A549 (cell line): ENCODE data around the gene SLC51A. TPM values are rescaled to one million over a fixed set of nuclear protein-coding genes. Genes with fewer than 3 reads are reported as not detected.

Experiments
- ATAC-seq, 2 experiments: fragments of 200-7000 bp in 1 of 2; fragments of >200 bp in 1 of 2; cut with Nextera tagmentation in 1 of 2; cut with Tn5 transposase in 1 of 2; 3 replicates each; pipeline versions ENCODE4 v1.8.0 to v1.9.1; 2018 to 2020; ENCODE audit warnings: mild to moderate bottlenecking in 1 of 2, moderate library complexity in 1 of 2
- CTCF ChIA-PET: fragments of 300-600 bp; sonication (Branson Sonifier 250); formaldehyde crosslinking; extraction: SDS; loops from one replicate; lab custom pipeline; 2021; ENCODE audit warnings: antibody characterized with exemption, inconsistent platforms; lab: Yijun Ruan, JAX
- POLR2A ChIA-PET: fragments of 350-600 bp; formaldehyde crosslinking; extraction: SDS; loops from one replicate; lab custom pipeline; 2021; ENCODE audit warnings: antibody characterized with exemption, inconsistent platforms; lab: Yijun Ruan, JAX
- DNase-seq, 2 experiments: peaks; one replicate each; pipeline versions ENCODE4 v3.0.0 to v3.0.0-alpha.2; 2011 to 2016; ENCODE audit warnings: low read depth in 1 of 2, low spot score in 1 of 2
- FAIRE-seq: peaks from 2 replicates; lab custom pipeline; 2011; peaks lifted over from hg19 to GRCh38; lab: Jason Lieb, UNC
- H3K27ac ChIP-seq, 2 experiments: fragments of >200 bp; sonication (Bioruptor Twin); formaldehyde crosslinking; 3 replicates each; pipeline ENCODE4 v1.5.1; 2016 to 2017
- H3K4me1 ChIP-seq: fragments of >200 bp; sonication (Bioruptor Twin); formaldehyde crosslinking; 3 replicates; pipeline ENCODE4 v1.6.1; 2016
- H3K4me2 ChIP-seq: fragments of >200 bp; sonication (Bioruptor Twin); formaldehyde crosslinking; 3 replicates; pipeline ENCODE4 v1.6.1; 2016
- H3K4me3 ChIP-seq: fragments of >200 bp; sonication (Bioruptor Twin); formaldehyde crosslinking; 3 replicates; pipeline ENCODE4 v1.5.1; 2016
- H3K9me3 ChIP-seq: fragments of >200 bp; sonication (Bioruptor Twin); formaldehyde crosslinking; 3 replicates; pipeline ENCODE4 v1.6.1; 2016
- BHLHE40 ChIP-seq: IDR thresholded peaks from 2 replicates; pipeline ENCODE4 v1.6.1; 2012; ENCODE audit warnings: low read depth, low read length, inconsistent platforms
- CHD2 ChIP-seq: fragments of 150-350 bp; IDR thresholded peaks from 2 replicates; pipeline ENCODE4 v1.6.1; 2014; ENCODE audit warnings: low read length; ENCODE audit not compliant: partially characterized antibody
- EP300 ChIP-seq, 2 experiments: fragments of >200 bp; sonication (Bioruptor Twin); formaldehyde crosslinking; IDR thresholded peaks; 2 replicates in 1 of 2; 3 replicates in 1 of 2; pipeline ENCODE4 v1.6.1; 2016 to 2017
- ESRRA ChIP-seq: fragments of 150-350 bp; IDR thresholded peaks from 2 replicates; pipeline ENCODE4 v1.6.1; 2014; ENCODE audit warnings: mild to moderate bottlenecking, low read length, borderline replicate concordance
- GATA3 ChIP-seq: IDR thresholded peaks from 2 replicates; pipeline ENCODE4 v1.6.1; 2012; ENCODE audit warnings: borderline replicate concordance
- HEYL ChIP-seq: fragments of 250-450 bp; sonication (Bioruptor Pico); IDR thresholded peaks from 2 replicates; pipeline ENCODE4 v1.8.0; 2021; ENCODE audit warnings: mild to moderate bottlenecking, moderate library complexity
- MYC ChIP-seq: IDR thresholded peaks from 2 replicates; pipeline ENCODE4 v1.6.1; 2012; ENCODE audit warnings: mild to moderate bottlenecking, inconsistent platforms, low read length, improper control_type of control experiment, borderline replicate concordance
- NFE2L2 ChIP-seq: fragments of 150-350 bp; conservative IDR thresholded peaks from 2 replicates; pipeline ENCODE4 v1.6.1; 2014; ENCODE audit warnings: low read length
- PBX3 ChIP-seq: IDR thresholded peaks from 2 replicates; pipeline ENCODE4 v1.6.1; 2012
- POLR2AphosphoS2 ChIP-seq: conservative IDR thresholded peaks from 2 replicates; pipeline ENCODE4 v1.6.1; 2012; ENCODE audit warnings: low read length, improper control_type of control experiment, inconsistent platforms
- RARB ChIP-seq: fragments of 250-450 bp; sonication (Bioruptor Pico); IDR thresholded peaks from 2 replicates; pipeline ENCODE4 v1.8.0; 2021; ENCODE audit warnings: mild to moderate bottlenecking, moderate library complexity
- RFX5 ChIP-seq: fragments of 450-650 bp; IDR thresholded peaks from 2 replicates; pipeline ENCODE4 v1.7.1; 2014; ENCODE audit warnings: antibody characterized with exemption, mild to moderate bottlenecking, moderate library complexity
- SREBF2 ChIP-seq: fragments of 450-650 bp; IDR thresholded peaks from 2 replicates; pipeline ENCODE4 v1.6.1; 2014; ENCODE audit warnings: mild to moderate bottlenecking, moderate library complexity
- TFCP2L1 ChIP-seq: fragments of 250-450 bp; sonication (Bioruptor Pico); IDR thresholded peaks from 2 replicates; pipeline ENCODE4 v1.5.0; 2021; ENCODE audit warnings: mild to moderate bottlenecking
- WGBS: methylation state at CpG from one replicate; pipeline ENCODE4 v1.1.6; 2017; ENCODE audit errors: missing lambda C conversion rate; 5-methylcytosine and 5-hydroxymethylcytosine counted together
- polyA plus RNA-seq, 4 experiments: library from polyadenylated mRNA; depleted of rRNA in 3 of 4; stranded (reverse); fragments of >200 nt; fragmentation: RNase III in 1 of 4; extraction: RNeasy Plus Mini Kit Qiagen cat#74134 plus additional on column Dnase treatment in 1 of 4; gene quantifications; 2 replicates in 3 of 4; 3 replicates in 1 of 4; pipeline ENCODE4 v1.2.3, GENCODE V29; 2011 to 2017
- TF ChIP-seq, protein P1 (sequence below): fragments of 150-350 bp; IDR thresholded peaks from 2 replicates; pipeline ENCODE4 v1.6.1; 2014; ENCODE audit warnings: low read depth, mild to moderate bottlenecking, low read length

Gene SLC51A
- polyA plus RNA-seq, 2 of the 4 experiments (the other 2 are of a cell fraction), result not detected

- no peak for DNase-seq
- Histone ChIP-seq H3K4me1 (no peaks in the 10 kb centered on the region), H3K27ac (no peak overlapping the region), H3K9me3 (no peaks in the 10 kb centered on the region), H3K4me2 (no peak overlapping the region), H3K4me3 (no peak overlapping the region)
- no peak for ATAC-seq
- ChIA-PET CTCF (interaction anchor here (4.1 kb wide), 1 partner anchor 11 kb away, joined by 21 read pairs; no protein-coding TSS in a partner anchor), POLR2A (no interaction called here)
- no peak for TF ChIP-seq MYC
- WGBS, result 98% methylated on average over 10 of the region's 15 CpGs
- no peak for FAIRE-seq
Measured at GRCh38 chr3:196184881-196185280, 31.5 kb upstream of the SLC51A start.

DNA sequence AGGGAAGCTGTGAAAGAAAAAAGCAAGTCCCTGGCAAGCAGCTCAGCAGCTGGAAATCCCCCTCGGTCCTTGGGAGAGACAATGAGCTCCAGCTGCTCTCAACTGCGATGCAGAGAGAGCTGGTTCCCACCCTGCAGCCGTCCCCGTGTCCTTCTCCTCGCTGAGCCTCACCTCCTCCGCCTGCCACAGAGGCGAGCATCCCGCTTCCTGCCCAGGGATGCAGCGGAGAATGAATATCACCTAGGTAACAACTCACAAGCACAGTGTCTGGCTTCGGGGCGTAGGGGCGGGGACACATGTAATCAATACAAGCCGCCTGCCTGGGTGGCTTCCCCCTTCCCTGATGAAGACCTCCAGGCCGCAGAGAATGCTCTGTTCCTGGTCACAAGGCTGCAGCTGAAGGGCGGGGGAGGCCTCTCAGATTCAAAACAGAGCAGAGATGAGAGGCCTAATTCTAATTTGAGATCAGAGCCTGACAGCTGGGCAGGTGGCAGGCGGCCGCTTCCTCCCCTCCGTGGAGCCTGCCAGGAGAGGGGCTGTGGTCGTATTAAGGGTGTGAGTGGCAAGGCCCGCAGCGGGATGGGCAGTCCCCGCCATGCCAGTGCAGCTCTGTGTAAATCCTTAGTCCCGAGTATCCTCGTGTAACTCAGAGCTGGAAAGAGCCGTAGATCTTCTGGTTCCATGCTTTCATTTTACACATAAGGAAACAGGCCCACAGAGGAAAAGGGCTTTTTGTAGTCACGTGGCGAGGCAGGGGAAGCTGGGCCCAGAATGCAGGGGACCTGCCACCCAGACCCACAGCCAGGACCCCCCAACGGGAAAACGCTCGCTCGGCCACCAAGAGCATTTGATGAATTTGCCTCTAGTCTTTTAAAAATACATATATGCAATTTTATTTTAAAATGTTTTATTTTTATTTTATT is 29.4 kb upstream of the SLC51A start:
- no peak for DNase-seq
- FAIRE-seq, result no peak
- H3K9me3 ChIP-seq, result no peaks in the 10 kb centered on the region
- TF ChIP-seq RFX5, result no peak
- TF ChIP-seq EP300 (IDR thresholded peaks at IDR 0.05), result no peak
- TF ChIP-seq RARB (CRISPR knock-in tag), result no peak
- 80% methylated on average over 28 of the region's 31 CpGs for WGBS
- no peak for ATAC-seq
- ChIA-PET POLR2A (no interaction called here), CTCF (interaction anchor here (0.7 to 4.1 kb wide), 3 partner anchors 9 to 113 kb away, joined by 4 to 21 read pairs (median 4); no protein-coding TSS in a partner anchor)
- H3K27ac ChIP-seq, result no peak overlapping the region
- no peak overlapping the region for H3K4me3 ChIP-seq
- no peaks in the 10 kb centered on the region for H3K4me1 ChIP-seq
- no peak overlapping the region for H3K4me2 ChIP-seq

GRCh38 chr3:196189566-196190347 is 26.6 kb upstream of the SLC51A start:
- TF ChIP-seq PBX3, result no peak
- no peak for TF ChIP-seq POLR2AphosphoS2
- no peak for TF ChIP-seq SREBF2
- TF ChIP-seq CHD2, result no peak
- TF ChIP-seq, all 56 proteins: peak for 0
- no peak overlapping the region for H3K4me2 ChIP-seq
- CTCF ChIA-PET, result interaction anchor here (0.6 kb wide), 1 partner anchor 116 kb away, joined by 3 read pairs; no protein-coding TSS in a partner anchor
- ATAC-seq, result no peak
- POLR2A ChIA-PET, result no interaction called here
- no peak for FAIRE-seq
- no peak for DNase-seq
- H3K4me3 ChIP-seq, result no peak overlapping the region
- H3K9me3 ChIP-seq, result no peaks in the 10 kb centered on the region
- no peak overlapping the region for H3K27ac ChIP-seq
- no peaks in the 10 kb centered on the region for H3K4me1 ChIP-seq
- WGBS, result 91% methylated on average over 15 of the region's 16 CpGs

GRCh38 chr3:196192036-196192523 is 24.3 kb upstream of the SLC51A start:
- TF ChIP-seq ESRRA, result no peak
- TF ChIP-seq, protein P1, sequence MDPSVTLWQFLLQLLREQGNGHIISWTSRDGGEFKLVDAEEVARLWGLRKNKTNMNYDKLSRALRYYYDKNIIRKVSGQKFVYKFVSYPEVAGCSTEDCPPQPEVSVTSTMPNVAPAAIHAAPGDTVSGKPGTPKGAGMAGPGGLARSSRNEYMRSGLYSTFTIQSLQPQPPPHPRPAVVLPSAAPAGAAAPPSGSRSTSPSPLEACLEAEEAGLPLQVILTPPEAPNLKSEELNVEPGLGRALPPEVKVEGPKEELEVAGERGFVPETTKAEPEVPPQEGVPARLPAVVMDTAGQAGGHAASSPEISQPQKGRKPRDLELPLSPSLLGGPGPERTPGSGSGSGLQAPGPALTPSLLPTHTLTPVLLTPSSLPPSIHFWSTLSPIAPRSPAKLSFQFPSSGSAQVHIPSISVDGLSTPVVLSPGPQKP, result no peak
- no peak for TF ChIP-seq GATA3
- no peak for TF ChIP-seq TFCP2L1 (CRISPR knock-in tag)
- TF ChIP-seq RFX5, result no peak
- TF ChIP-seq BHLHE40, result no peak
- no peak for TF ChIP-seq NFE2L2
- no peak for TF ChIP-seq HEYL
- TF ChIP-seq, all 56 proteins: peak for 0
- Histone ChIP-seq H3K4me3 (no peak overlapping the region), H3K9me3 (no peaks in the 10 kb centered on the region), H3K4me1 (no peaks in the 10 kb centered on the region), H3K4me2 (no peak overlapping the region), H3K27ac (no peak overlapping the region)
- FAIRE-seq (no peak), DNase-seq (no peak), ATAC-seq (no peak)
- POLR2A ChIA-PET, result no interaction called here
- CTCF ChIA-PET, result interaction anchor here (1.8 kb wide), 1 partner anchor 170 kb away, joined by 6 read pairs; no protein-coding TSS in a partner anchor
- 83% methylated on average over 11 of the region's 11 CpGs for WGBS
